Peyer's patch (tissue), 4 donors: ENCODE results near the gene CCDC122.

Experiments used
- CTCF ChIP-seq, 6 experiments: fragments of 450-650 bp in 4 of 6; fragments of 200-600 bp in 2 of 6; sonication (generic) in 1 of 6; IDR thresholded peaks; one replicate each; pipeline ENCODE4 v1.5.1; 2017 to 2019; ENCODE audit warnings: antibody characterized with exemption in 6 of 6, mild to moderate bottlenecking in 3 of 6, moderate library complexity in 1 of 6
- POLR2A ChIP-seq, 2 donors: fragments of 450-650 bp; IDR thresholded peaks; one replicate each; pipeline ENCODE4 v1.5.1; 2017; ENCODE audit warnings: antibody characterized with exemption in 2 of 2, mild to moderate bottlenecking in 2 of 2, moderate library complexity in 2 of 2

DNA sequence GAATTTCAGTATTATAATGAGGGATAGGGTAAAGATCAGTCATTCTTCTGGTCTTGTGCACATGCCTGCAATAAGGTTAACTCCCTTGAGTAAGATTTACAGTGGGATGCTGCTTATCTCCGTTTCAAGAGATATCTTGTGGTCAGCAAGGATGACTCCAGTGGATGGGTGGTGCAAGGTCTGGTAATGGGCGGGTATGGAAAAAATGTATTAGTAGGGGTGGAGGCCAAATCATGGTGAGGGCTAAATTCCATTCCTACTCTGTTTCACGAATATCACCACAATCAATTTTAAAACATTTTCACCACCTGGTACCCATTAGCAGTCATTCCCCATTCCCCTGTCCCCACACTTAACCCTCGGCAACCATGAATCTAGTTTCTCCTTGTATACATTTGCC is 40.6 kb downstream of the CCDC122 start:
- no peak for TF ChIP-seq CTCF (IDR thresholded peaks at IDR 0.05)
- TF ChIP-seq POLR2A (IDR thresholded peaks at IDR 0.05) = no peak
